Measurements from ENCODE around the gene TARS1. TPM values are rescaled to one million over a fixed set of nuclear protein-coding genes. Genes with fewer than 3 reads are reported as not detected.

Gene TARS1
- total RNA-seq, 2 experiments from 2014 or later: 285 to 357 TPM

DNA sequence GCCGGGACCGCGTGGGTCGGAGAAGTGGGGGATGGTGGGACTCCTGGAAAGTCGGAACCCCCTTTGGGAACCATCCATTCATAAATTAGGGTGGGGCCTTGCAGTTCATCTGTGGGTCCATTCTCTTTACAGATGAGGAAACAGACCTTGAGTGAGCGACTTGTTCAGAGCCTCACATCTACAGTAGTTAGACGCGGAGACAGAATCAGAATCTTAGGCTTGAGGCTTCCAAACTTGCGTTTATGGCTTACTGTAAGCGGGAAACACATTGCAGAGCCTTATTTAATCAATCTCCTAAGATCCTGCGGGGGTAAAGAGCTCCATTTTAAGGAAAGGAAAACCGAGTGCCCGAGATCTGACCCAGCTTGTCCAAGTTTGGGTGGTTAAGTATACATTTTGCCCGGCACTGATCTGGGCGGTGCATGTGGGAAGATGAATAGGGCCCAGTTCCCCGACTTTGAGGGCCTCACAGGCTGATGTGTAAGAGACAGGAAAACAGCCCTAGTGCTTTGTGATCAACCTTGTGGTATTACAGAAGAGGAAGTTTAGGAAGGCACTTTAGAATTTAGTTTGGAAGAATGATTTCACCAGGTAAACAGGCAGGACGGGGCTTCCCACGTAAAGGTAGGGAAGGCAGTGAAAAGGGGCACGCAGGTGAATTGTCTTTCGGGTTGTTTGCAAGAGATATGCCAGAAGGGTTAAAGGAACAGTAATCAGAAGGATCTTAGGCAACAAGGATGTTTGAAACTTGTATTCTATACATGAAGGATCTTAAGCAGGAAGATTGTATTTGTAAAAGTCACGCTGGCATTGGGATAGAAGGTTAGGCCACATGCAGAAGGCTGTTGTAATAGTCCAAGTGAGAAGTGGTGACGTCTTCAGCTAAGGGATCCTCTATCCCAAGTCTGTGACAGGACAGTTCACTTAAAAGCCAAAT, 744 bp downstream of the TARS1 start:
- ChIA-PET POLR2A (no interaction called here), CTCF (interaction anchor here (0.9 kb wide), 1 partner anchor 19 kb away, joined by 4 read pairs; no protein-coding TSS in a partner anchor)
- ATAC-seq (peak; percentile 35), DNase-seq (peak; percentile 63)
- H3K4me1 Mint-ChIP-seq: peaks cover 36% of the 10 kb centered on the region
- peaks cover 29% of the 10 kb centered on the region for H3K36me3 Mint-ChIP-seq (ENCODE audit: low read depth)
- H3K9me3 Mint-ChIP-seq (ENCODE audit: low read depth): no peaks in the 10 kb centered on the region
- H3K27me3 Mint-ChIP-seq: no peaks in the 10 kb centered on the region
- H3K4me3 Mint-ChIP-seq: no peak overlapping the region
- intact Hi-C loops (cut with DNase I, micrococcal nuclease): loop anchor here (1.0 to 10.0 kb wide), 9 partner anchors 531 to 1909 kb away; partner anchors contain the start of genes AMACR (in 1 of the 2), C5orf22 (in 1 of the 2), DNAJC21 (in 1 of the 2) and DROSHA (in 1 of the 2)
- no peak overlapping the region for H3K27ac Mint-ChIP-seq

DNA sequence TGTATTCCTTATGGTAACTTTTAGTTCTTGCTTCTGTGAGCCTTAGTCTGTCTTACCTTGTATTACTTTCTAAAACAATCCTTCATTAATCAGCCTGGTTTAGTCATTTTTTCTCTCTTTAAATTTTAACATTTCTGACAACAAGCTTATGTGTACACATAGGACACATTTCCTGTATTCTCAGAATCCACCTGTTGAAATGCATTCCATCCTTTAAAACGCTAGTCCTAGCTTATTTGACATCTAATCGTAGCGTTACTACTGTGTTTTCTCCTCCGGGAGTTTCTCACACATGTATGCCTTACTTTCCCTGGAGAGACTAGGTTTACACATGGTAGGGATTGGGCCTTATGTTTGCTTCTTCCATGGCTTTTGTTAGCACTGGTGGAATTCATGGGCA, 3.8 kb downstream of the TARS1 start:
- H3K9me3 Mint-ChIP-seq (ENCODE audit: low read depth): no peaks in the 10 kb centered on the region
- DNase-seq (no peak), ATAC-seq (no peak)
- peaks cover 50% of the 10 kb centered on the region for H3K36me3 Mint-ChIP-seq (ENCODE audit: low read depth)
- no peak overlapping the region for H3K4me3 Mint-ChIP-seq
- peak overlapping the region; percentile 65 for H3K27ac Mint-ChIP-seq
- POLR2A ChIA-PET: no interaction called here
- no peaks in the 10 kb centered on the region for H3K27me3 Mint-ChIP-seq
- peaks cover 44% of the 10 kb centered on the region for H3K4me1 Mint-ChIP-seq
- CTCF ChIA-PET: interaction anchor here (0.6 kb wide), 1 partner anchor 95 kb away, joined by 3 read pairs; no protein-coding TSS in a partner anchor
- intact Hi-C loops (cut with DNase I, micrococcal nuclease): loop anchor here (5.0 to 10.0 kb wide), 3 partner anchors 1002 to 1480 kb away; partner anchors contain the start of genes DNAJC21 (in 1 of the 2), GOLPH3 (in 1 of the 2) and ZFR (in 1 of the 2)

DNA sequence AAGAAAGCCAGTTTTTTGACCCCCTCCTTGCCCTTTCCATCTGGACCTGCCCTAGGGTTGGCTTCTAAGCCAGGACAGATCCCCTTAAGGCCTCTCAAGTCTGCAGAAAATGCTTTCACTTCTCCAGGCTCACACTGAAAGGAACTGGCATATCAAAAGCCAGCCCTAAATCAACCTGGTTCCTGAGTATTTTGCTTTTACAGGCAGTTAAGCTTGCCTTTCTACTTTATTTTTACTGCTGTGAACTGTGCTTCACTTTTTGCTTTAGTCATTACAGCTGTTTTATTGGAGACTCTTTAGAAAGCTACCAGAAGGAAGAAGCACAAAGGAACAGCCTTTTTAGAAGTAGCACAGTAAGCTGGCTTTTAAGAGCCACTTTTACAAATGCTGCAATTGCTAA, 5.0 kb downstream of the TARS1 start:
- H3K27ac Mint-ChIP-seq: no peak overlapping the region
- H3K9me3 Mint-ChIP-seq (ENCODE audit: low read depth): no peaks in the 10 kb centered on the region
- CTCF ChIA-PET: interaction anchor here (1.0 kb wide), 1 partner anchor 856 kb away, joined by 3 read pairs; no protein-coding TSS in a partner anchor

DNA sequence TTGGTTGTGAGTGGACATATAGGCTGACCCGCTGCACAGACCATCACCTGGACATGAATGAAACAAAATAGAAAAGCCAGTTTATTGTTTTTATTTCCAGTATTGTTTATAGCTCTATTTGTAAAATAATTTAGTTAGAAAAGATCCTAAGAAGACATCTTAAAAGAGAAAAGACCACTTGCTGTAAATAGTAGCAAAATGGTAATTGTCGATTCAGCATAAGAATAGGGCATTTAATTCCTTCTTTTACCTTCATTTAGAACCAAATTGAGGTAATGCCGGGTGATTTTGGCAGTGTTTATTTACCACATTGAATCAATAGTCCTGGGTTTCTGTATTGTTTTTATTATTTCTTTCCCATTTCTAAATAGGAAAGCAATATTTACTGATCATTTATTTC, 7.4 kb downstream of the TARS1 start:
- CTCF ChIA-PET: interaction anchor here (1.0 kb wide), 1 partner anchor 9 kb away, joined by 4 read pairs; no protein-coding TSS in a partner anchor
- Mint-ChIP-seq H3K4me1 (peaks cover 41% of the 10 kb centered on the region), H3K9me3 (ENCODE audit: low read depth) (no peaks in the 10 kb centered on the region), H3K4me3 (no peak overlapping the region), H3K27ac (no peak overlapping the region), H3K27me3 (no peaks in the 10 kb centered on the region), H3K36me3 (ENCODE audit: low read depth) (peaks cover 63% of the 10 kb centered on the region)
- ATAC-seq (no peak), DNase-seq (no peak)
- intact Hi-C loops (cut with DNase I, micrococcal nuclease): loop anchor here in 1 of 2 experiments (10.0 kb wide), 1 partner anchor 1477 kb away; the partner anchor contains the start of gene DNAJC21
- POLR2A ChIA-PET: no interaction called here

More for the DNA sequence above, 5.0 kb downstream of the TARS1 start:
- Mint-ChIP-seq H3K36me3 (ENCODE audit: low read depth) (peaks cover 58% of the 10 kb centered on the region), H3K27me3 (no peaks in the 10 kb centered on the region), H3K4me3 (no peak overlapping the region), H3K4me1 (peaks cover 44% of the 10 kb centered on the region)
- intact Hi-C loops (cut with DNase I, micrococcal nuclease): loop anchor here in 1 of 2 experiments (10.0 kb wide), 1 partner anchor 1479 kb away; the partner anchor contains the start of gene DNAJC21
- DNase-seq: no peak
- POLR2A ChIA-PET: no interaction called here
- ATAC-seq: no peak

DNA sequence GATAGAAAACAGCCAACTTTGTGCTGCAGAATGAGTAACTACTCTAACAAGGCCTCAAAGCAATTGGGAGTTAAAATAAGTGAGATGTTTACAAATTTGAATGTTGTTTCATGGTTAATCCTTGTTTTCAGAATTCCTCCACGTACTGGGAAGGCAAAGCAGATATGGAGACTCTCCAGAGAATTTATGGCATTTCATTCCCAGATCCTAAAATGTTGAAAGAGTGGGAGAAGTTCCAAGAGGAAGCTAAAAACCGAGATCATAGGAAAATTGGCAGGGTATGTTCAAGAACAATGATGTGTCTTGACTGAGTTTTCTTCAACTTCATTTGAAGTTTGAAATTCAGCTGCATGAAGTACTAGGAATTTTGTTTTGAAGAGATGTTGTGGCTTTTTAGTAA, 16.4 kb downstream of the TARS1 start:
- DNase-seq (no peak), ATAC-seq (no peak)
- Mint-ChIP-seq H3K4me3 (no peak overlapping the region), H3K36me3 (ENCODE audit: low read depth) (peaks cover 78% of the 10 kb centered on the region), H3K27me3 (no peaks in the 10 kb centered on the region), H3K27ac (no peak overlapping the region), H3K9me3 (ENCODE audit: low read depth) (no peaks in the 10 kb centered on the region), H3K4me1 (peaks cover 6% of the 10 kb centered on the region)
- intact Hi-C loops (cut with DNase I, micrococcal nuclease): loop anchor here in 1 of 2 experiments (10.0 kb wide), 1 partner anchor 1042 kb away; no protein-coding TSS in a partner anchor
- CTCF ChIA-PET: interaction anchor here (0.7 kb wide), 1 partner anchor 9 kb away, joined by 4 read pairs; no protein-coding TSS in a partner anchor
- POLR2A ChIA-PET: interaction anchor here (0.7 to 0.8 kb wide), 2 partner anchors 110 to 238 kb away, joined by 3 read pairs; no protein-coding TSS in a partner anchor

DNA sequence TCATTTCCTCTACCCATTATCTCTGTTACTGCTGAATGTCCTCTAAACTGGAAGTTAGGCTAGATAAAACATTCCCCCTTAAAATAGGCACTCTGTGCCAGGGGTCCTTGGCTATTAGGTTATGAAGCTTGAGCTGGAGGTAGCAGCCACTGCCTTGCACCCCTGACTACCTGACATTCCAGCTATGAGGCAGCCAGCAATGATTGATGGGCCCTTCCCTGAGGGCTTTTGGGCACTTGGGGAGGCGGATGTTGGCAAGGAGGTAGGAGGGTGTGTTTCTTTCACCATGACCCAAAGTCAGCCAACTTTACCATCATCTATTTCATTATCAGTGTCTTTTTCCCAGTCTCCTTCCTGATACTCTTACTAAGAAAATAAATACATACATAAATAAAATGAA, 17.1 kb downstream of the TARS1 start:
- no peak overlapping the region for H3K4me3 Mint-ChIP-seq
- intact Hi-C loops (cut with DNase I, micrococcal nuclease): loop anchor here in 1 of 2 experiments (10.0 kb wide), 1 partner anchor 1043 kb away; no protein-coding TSS in a partner anchor
- H3K27ac Mint-ChIP-seq: no peak overlapping the region
- H3K36me3 Mint-ChIP-seq (ENCODE audit: low read depth): peaks cover 81% of the 10 kb centered on the region
- DNase-seq: no peak
- H3K9me3 Mint-ChIP-seq (ENCODE audit: low read depth): no peaks in the 10 kb centered on the region
- POLR2A ChIA-PET: interaction anchor here (0.6 to 0.8 kb wide), 3 partner anchors 17 to 238 kb away, joined by 3 read pairs; partner anchors contain the start of gene TARS1
- H3K4me1 Mint-ChIP-seq: peaks cover 4% of the 10 kb centered on the region
- no peaks in the 10 kb centered on the region for H3K27me3 Mint-ChIP-seq
- CTCF ChIA-PET: interaction anchor here (0.7 kb wide), 1 partner anchor 10 kb away, joined by 4 read pairs; no protein-coding TSS in a partner anchor
- ATAC-seq: no peak

DNA sequence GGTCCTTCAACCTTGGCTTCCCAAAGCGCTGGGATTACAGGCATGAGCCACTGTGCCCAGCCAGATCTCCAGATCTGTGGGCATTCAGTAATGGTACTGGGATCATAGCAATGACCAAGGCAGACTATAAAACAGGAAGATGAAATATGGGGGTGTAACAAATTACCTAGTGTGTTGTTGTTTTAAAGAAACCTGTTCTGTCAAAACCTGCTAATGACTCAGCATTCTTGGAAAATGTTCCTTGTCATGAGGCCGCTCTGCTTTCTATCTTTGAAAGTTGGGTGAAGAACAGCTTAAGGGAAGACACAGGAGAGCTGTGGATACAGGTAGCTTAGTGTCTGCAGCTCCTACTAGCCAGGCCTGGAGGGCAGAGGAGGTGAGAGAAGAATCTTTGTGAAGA, 19.4 kb downstream of the TARS1 start:
- Mint-ChIP-seq H3K4me1 (peaks cover 4% of the 10 kb centered on the region), H3K27ac (peak overlapping the region; percentile 34), H3K4me3 (no peak overlapping the region), H3K27me3 (no peaks in the 10 kb centered on the region), H3K9me3 (ENCODE audit: low read depth) (no peaks in the 10 kb centered on the region), H3K36me3 (ENCODE audit: low read depth) (peaks cover 77% of the 10 kb centered on the region)
- intact Hi-C loops (cut with DNase I, micrococcal nuclease): no loop called here
- POLR2A ChIA-PET: no interaction called here
- CTCF ChIA-PET: interaction anchor here (1.3 kb wide), 1 partner anchor 19 kb away, joined by 4 read pairs; the partner anchor contains the start of gene TARS1
- DNase-seq: no peak
- no peak for ATAC-seq

DNA sequence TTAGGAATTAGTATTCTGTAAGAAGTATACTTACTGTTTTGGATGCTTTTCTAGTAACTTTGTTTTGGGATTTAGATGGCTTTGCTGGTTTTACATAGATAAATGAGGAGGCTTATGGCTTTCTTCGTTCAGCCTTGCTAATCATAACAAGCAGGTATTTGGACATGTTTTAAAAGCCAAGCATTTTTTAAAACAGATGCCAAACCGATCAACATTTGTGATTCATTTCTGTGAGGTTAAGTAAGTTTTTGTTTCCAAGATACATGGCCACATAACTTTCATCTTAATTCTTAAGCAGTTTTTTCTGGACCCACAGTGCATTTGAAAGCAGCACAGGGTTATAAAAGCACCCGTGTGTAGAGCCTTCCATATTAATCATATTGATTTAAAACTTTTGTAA, 21.7 kb downstream of the TARS1 start:
- no peak for ATAC-seq
- no peak overlapping the region for H3K4me3 Mint-ChIP-seq
- H3K27me3 Mint-ChIP-seq: no peaks in the 10 kb centered on the region
- no peak for DNase-seq
- intact Hi-C loops (cut with DNase I, micrococcal nuclease): no loop called here
- CTCF ChIA-PET: no interaction called here
- POLR2A ChIA-PET: no interaction called here
- no peaks in the 10 kb centered on the region for H3K9me3 Mint-ChIP-seq (ENCODE audit: low read depth)
- peaks cover 4% of the 10 kb centered on the region for H3K4me1 Mint-ChIP-seq
- H3K27ac Mint-ChIP-seq: no peak overlapping the region
- H3K36me3 Mint-ChIP-seq (ENCODE audit: low read depth): peaks cover 79% of the 10 kb centered on the region

DNA sequence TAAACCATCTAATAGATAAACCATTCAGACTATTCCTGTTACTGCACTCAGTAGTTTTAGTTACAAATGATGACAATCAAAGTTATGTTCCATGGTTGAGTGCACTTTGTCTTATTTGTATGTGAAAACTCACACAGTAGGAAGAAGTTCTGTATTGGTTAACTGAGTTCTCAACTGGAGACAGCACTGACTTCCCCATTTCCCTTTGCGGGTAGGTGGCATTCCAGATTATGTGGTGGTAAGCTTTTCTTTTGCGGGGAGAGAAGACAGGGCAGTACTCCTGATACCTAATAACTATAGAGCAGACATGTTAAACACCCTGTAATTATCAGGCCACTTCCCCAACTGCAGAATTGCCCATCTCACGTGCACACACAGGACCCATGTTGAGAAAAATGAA, 24.4 kb downstream of the TARS1 start:
- ChIA-PET POLR2A (no interaction called here), CTCF (interaction anchor here (0.6 to 0.7 kb wide), 2 partner anchors 10 to 175 kb away, joined by 3 read pairs; no protein-coding TSS in a partner anchor)
- peaks cover 79% of the 10 kb centered on the region for H3K36me3 Mint-ChIP-seq (ENCODE audit: low read depth)
- no peak overlapping the region for H3K4me3 Mint-ChIP-seq
- no peaks in the 10 kb centered on the region for H3K27me3 Mint-ChIP-seq
- intact Hi-C loops (cut with DNase I, micrococcal nuclease): no loop called here
- DNase-seq (no peak), ATAC-seq (no peak)
- no peaks in the 10 kb centered on the region for H3K9me3 Mint-ChIP-seq (ENCODE audit: low read depth)
- H3K4me1 Mint-ChIP-seq: peaks cover 3% of the 10 kb centered on the region
- H3K27ac Mint-ChIP-seq: no peak overlapping the region

DNA sequence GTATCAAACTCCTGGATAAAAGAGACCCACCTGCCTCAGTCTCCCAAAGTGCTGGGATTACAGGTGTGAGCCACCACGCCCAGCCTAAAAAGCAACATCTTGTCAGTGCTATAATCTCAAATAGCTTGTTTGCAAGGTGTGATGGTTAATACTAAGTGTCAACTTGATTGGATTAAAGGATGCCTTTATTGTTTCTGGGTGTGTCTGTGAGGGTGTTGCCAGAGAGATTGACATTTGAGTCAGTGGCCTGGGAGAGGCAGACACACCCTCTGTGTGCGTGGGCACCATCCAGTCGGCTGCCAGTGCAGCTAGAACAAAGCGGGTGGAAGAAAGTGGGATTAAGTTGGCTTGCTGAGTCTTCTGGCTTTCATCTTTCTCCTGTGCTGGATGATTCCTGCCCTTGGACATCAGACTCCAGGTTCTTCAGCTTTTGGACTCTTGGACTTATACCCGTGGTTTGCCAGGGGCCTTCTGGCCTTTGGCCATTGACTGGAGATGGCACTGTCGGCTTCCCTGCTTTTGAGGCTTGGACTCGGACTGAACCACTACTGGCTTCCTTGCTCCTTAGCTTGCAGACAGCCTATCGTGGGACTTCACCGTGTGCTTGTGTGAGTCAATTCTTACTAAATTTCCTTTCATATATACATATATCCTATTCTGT, 28.1 kb downstream of the TARS1 start:
- ATAC-seq (no peak), DNase-seq (no peak)
- Mint-ChIP-seq H3K4me1 (no peaks in the 10 kb centered on the region), H3K9me3 (ENCODE audit: low read depth) (peaks cover 5% of the 10 kb centered on the region), H3K27me3 (no peaks in the 10 kb centered on the region), H3K4me3 (no peak overlapping the region), H3K27ac (no peak overlapping the region), H3K36me3 (ENCODE audit: low read depth) (peaks cover 83% of the 10 kb centered on the region)
- ChIA-PET CTCF (interaction anchor here (1.5 to 1.8 kb wide), 2 partner anchors 14 to 33 kb away, joined by 5 to 6 read pairs; no protein-coding TSS in a partner anchor), POLR2A (interaction anchor here (0.7 kb wide), 1 partner anchor 500 kb away, joined by 4 read pairs; no protein-coding TSS in a partner anchor)
- intact Hi-C loops (cut with DNase I, micrococcal nuclease): loop anchor here in 1 of 2 experiments (2.0 kb wide), 1 partner anchor 14 kb away; no protein-coding TSS in a partner anchor

DNA sequence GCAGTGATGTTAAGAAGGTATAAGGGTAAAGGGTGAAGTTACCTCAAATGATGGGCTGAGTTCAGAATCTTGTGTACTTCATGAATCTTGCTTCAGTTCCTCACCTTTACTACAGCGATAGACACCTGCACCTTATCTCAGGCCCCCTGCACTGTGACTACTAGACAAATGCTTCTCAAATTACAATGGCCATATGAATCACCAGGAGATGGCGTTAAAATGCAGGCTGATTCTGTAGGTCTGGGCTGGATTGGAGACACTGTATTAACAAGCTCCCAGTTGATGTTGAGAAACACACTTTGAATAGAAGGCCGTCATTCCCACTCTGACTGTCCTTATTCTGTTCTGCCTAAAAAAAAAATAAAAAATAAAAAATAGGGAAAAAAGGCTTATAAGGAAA, 29.8 kb downstream of the TARS1 start:
- H3K4me3 Mint-ChIP-seq: no peak overlapping the region
- DNase-seq (no peak), ATAC-seq (no peak)
- ChIA-PET CTCF (interaction anchor here (1.5 kb wide), 1 partner anchor 35 kb away, joined by 5 read pairs; no protein-coding TSS in a partner anchor), POLR2A (interaction anchor here (0.8 kb wide), 1 partner anchor 9 kb away, joined by 3 read pairs; no protein-coding TSS in a partner anchor)
- intact Hi-C loops (cut with DNase I, micrococcal nuclease): no loop called here
- H3K36me3 Mint-ChIP-seq (ENCODE audit: low read depth): peaks cover 89% of the 10 kb centered on the region
- no peaks in the 10 kb centered on the region for H3K4me1 Mint-ChIP-seq
- H3K27me3 Mint-ChIP-seq: no peaks in the 10 kb centered on the region
- peaks cover 10% of the 10 kb centered on the region for H3K9me3 Mint-ChIP-seq (ENCODE audit: low read depth)
- no peak overlapping the region for H3K27ac Mint-ChIP-seq

All from activated CD4-positive, alpha-beta T cell treated with anti-CD3 and anti-CD28 coated beads for 36 hours (primary cell).